OCI-LY7 (cell line): Measurements from ENCODE around the gene GTF2B. TPM values are rescaled to one million over a fixed set of nuclear protein-coding genes. Genes with fewer than 3 reads are reported as not detected.

Experiments used
- BruUV-seq: library from RNA; stranded (reverse); fragments of 400-500 nt; replicated peaks from 2 replicates; lab custom pipeline; 2021; lab: Mats Ljungman, UMichigan
- CTCF ChIA-PET: fragments of 300-600 bp; sonication (Branson Sonifier 250); formaldehyde crosslinking; loops from one replicate; lab custom pipeline; 2022; ENCODE audit warnings: antibody characterized with exemption; ENCODE audit not compliant: unreplicated experiment; lab: Charles Lee
- POLR2A ChIA-PET: fragments of 300-600 bp; sonication (Branson Sonifier 250); formaldehyde crosslinking; loops from one replicate; lab custom pipeline; 2022; ENCODE audit warnings: antibody characterized with exemption; lab: Charles Lee
- DNase-seq: peaks from one replicate; pipeline ENCODE4 v3.0.0-alpha.2; 2015; ENCODE audit warnings: low spot score
- H2AFZ ChIP-seq: fragments of 200-600 bp; sonication (generic), shearing (Covaris generic); 2 replicates; pipeline ENCODE4 v1.6.1; 2014; ENCODE audit warnings: mild to moderate bottlenecking, antibody characterized with exemption, low read length, moderate library complexity
- H3K27ac ChIP-seq: fragments of 200-600 bp; sonication (generic); 2 replicates; pipeline ENCODE4 v1.5.1; 2014; ENCODE audit warnings: mixed run types, low read depth, mild to moderate bottlenecking, moderate library complexity, low read length, inconsistent platforms; ENCODE audit not compliant: poor library complexity, severe bottlenecking
- H3K36me3 ChIP-seq: fragments of 200-600 bp; sonication (generic); 2 replicates; pipeline ENCODE4 v1.6.1; 2014; ENCODE audit warnings: mild to moderate bottlenecking, antibody characterized with exemption, low read length, moderate library complexity, mixed read lengths; ENCODE audit not compliant: insufficient read depth
- H3K4me1 ChIP-seq: fragments of 200-600 bp; sonication (generic); 2 replicates; pipeline ENCODE4 v1.5.1; 2014; ENCODE audit warnings: mild to moderate bottlenecking, low read length; ENCODE audit not compliant: insufficient read depth, poor library complexity, severe bottlenecking
- H3K4me2 ChIP-seq: fragments of 200-600 bp; sonication (generic); 2 replicates; pipeline ENCODE4 v1.6.1; 2014; ENCODE audit warnings: mild to moderate bottlenecking, low read length
- H3K4me3 ChIP-seq: fragments of 200-600 bp; sonication (generic); 2 replicates; pipeline ENCODE4 v1.5.1; 2014; ENCODE audit warnings: mild to moderate bottlenecking, low read depth, low read length; ENCODE audit not compliant: poor library complexity, severe bottlenecking
- H3K79me2 ChIP-seq: fragments of 200-600 bp; sonication (generic); 2 replicates; pipeline ENCODE4 v1.6.1; 2016; ENCODE audit warnings: low read depth, mild to moderate bottlenecking, low read length, moderate library complexity, mixed read lengths; ENCODE audit not compliant: insufficient read depth
- H3K9me2 ChIP-seq: fragments of 200-600 bp; sonication (generic); 2 replicates; pipeline ENCODE4 v1.6.1; 2016; ENCODE audit warnings: mild to moderate bottlenecking, low read length, mixed read lengths; ENCODE audit not compliant: insufficient read depth
- H3K9me3 ChIP-seq: fragments of 200-600 bp; sonication (generic); 2 replicates; pipeline ENCODE4 v1.6.1; 2014; ENCODE audit warnings: mild to moderate bottlenecking, mixed run types, low read length, mixed read lengths
- H4K20me1 ChIP-seq: fragments of 200-600 bp; sonication (generic); 2 replicates; pipeline ENCODE4 v1.6.1; 2014; ENCODE audit warnings: mild to moderate bottlenecking, antibody characterized with exemption, low read length, moderate library complexity, mixed read lengths; ENCODE audit not compliant: insufficient read depth
- CTCF ChIP-seq: fragments of 200-600 bp; sonication (generic); conservative IDR thresholded peaks from 2 replicates; pipeline ENCODE4 v1.5.1; 2014; ENCODE audit warnings: mild to moderate bottlenecking, antibody characterized with exemption, low read length, moderate library complexity, mixed read lengths
- EZH2phosphoT487 ChIP-seq: fragments of 200-600 bp; sonication (generic); IDR thresholded peaks from 2 replicates; pipeline ENCODE4 v1.6.1; 2018; ENCODE audit warnings: low read depth, borderline replicate concordance, mild to moderate bottlenecking, mixed run types, antibody characterized with exemption, low read length, moderate library complexity, mixed read lengths
- intact Hi-C: fragments of 100-400 bp; cut with micrococcal nuclease; formaldehyde crosslinking; loops from one replicate; pipeline ENCODE4 v1.10.0; 2022; ENCODE audit not compliant: unreplicated experiment
- total RNA-seq, 2 experiments: library from RNA; depleted of rRNA in 1 of 2; stranded (reverse); fragments of >200 nt in 1 of 2; shearing (Covaris generic) in 1 of 2; gene quantifications; 2 replicates each; pipeline ENCODE4 v1.2.3, GENCODE V29; 2014 to 2022

The GTF2B gene
- total RNA-seq, 2 experiments from 2014 or later, result 28.9 to 40.3 TPM

GRCh38 chr1:88878731-88879130 lies 12.6 kb downstream of the GTF2B start:
- H3K36me3 ChIP-seq, result peaks cover 64% of the 10 kb centered on the region
- H3K4me1 ChIP-seq, result peaks cover 6% of the 10 kb centered on the region
- no peak overlapping the region for H3K4me3 ChIP-seq
- H3K79me2 ChIP-seq, result peaks cover 38% of the 10 kb centered on the region; the same call in 1 of the 2 replicates
- no TSS peak for BruUV-seq
- intact Hi-C loops, result no loop called here
- POLR2A ChIA-PET, result interaction anchor here (0.6 to 2.4 kb wide), 4 partner anchors 9 to 1985 kb away, joined by 3 to 10 read pairs (median 7); no protein-coding TSS in a partner anchor
- H3K9me2 ChIP-seq, result no peaks in the 10 kb centered on the region
- TF ChIP-seq EZH2phosphoT487, result no peak
- no peak for TF ChIP-seq CTCF
- H4K20me1 ChIP-seq, result no peaks in the 10 kb centered on the region; the same call in 1 of the 2 replicates
- no peak overlapping the region for H3K27ac ChIP-seq
- no peak for DNase-seq
- no peak overlapping the region for H3K4me2 ChIP-seq
- CTCF ChIA-PET, result no interaction called here
- no peaks in the 10 kb centered on the region for H3K9me3 ChIP-seq
- H2AFZ ChIP-seq, result no peak overlapping the region

DNA sequence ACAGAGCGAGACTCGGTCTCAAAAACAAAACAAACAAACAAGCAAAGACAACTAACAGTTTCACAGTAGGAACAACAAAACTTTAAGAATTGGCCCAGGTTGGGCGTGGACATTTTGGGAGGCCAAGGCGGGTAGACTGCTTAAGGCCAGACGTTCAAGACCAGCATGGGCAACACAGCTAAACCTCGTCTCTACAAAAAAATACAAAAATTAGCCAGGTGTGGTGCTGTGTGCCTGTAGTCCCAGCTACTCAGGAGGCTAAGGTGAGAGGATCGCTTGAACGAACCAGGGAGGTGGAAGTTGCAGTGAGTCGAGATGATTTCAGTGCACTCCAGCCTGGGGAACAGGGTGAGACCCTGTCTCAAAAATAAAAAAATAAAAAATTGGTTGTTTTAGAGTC lies 13.5 kb downstream of the GTF2B start:
- H3K79me2 ChIP-seq, result peaks cover 45% of the 10 kb centered on the region; the same call in 1 of the 2 replicates

More for the DNA sequence above, 13.5 kb downstream of the GTF2B start:
- CTCF ChIA-PET, result no interaction called here
- no TSS peak for BruUV-seq
- Histone ChIP-seq H3K4me1 (peaks cover 3% of the 10 kb centered on the region), H3K4me2 (no peak overlapping the region), H2AFZ (no peak overlapping the region), H3K27ac (no peak overlapping the region), H4K20me1 (no peaks in the 10 kb centered on the region; the same call in 1 of the 2 replicates), H3K4me3 (no peak overlapping the region), H3K9me2 (no peaks in the 10 kb centered on the region), H3K36me3 (peaks cover 64% of the 10 kb centered on the region), H3K9me3 (no peaks in the 10 kb centered on the region)
- DNase-seq, result no peak
- POLR2A ChIA-PET, result interaction anchor here (1.2 to 2.4 kb wide), 2 partner anchors 10 to 12 kb away, joined by 5 to 10 read pairs; no protein-coding TSS in a partner anchor
- intact Hi-C loops, result loop anchor here (1.0 kb wide), 1 partner anchor 223 kb away; no protein-coding TSS in a partner anchor
- TF ChIP-seq CTCF, result no peak
- TF ChIP-seq EZH2phosphoT487, result no peak
